CD4-positive, alpha-beta T cell treated with Interferon gamma for 1 hour (primary cell): ENCODE results near the gene ABCC4.

ENCODE experiments used
- DNase-seq: peaks from one replicate; pipeline ENCODE4 v3.0.0-alpha.2; 2020

Gene ABCC4

DNA sequence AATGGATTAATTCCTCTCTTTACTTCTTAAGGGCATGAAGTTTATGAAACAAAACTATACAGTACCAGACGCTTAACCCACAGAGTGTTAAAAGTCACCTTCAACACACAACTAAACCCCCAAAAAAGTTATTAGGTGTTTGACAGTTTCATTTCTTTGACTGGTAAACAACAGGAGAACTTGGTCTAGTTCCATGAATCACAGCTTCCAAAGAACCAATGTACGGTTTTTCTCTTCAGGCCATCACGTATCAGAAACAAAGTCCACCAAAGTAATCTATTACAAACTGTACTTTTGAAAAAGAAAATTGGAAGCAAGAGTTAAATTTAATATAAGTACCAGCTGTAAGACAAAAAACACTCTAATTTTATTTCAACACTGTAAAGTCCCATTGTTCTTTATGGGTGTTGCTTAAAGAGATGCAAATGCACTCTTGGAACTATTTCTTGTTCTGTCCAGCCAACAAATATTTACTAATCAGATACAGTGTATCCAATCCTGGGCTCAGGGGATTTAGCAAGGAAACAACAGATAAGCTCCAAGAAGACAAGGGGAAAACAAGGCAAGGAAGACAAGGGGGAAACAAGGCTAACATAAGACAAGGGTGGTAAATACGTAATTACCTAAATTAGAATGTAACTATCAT, 149.2 kb downstream of the ABCC4 start:
- no peak for DNase-seq

GRCh38 chr13:95150555-95150954, 150.7 kb downstream of the ABCC4 start:
- no peak for DNase-seq

GRCh38 chr13:95146486-95146885, 154.8 kb downstream of the ABCC4 start:
- DNase-seq = no peak

- DNase-seq = no peak
Measured at GRCh38 chr13:95145587-95145986, 155.7 kb downstream of the ABCC4 start.

DNA sequence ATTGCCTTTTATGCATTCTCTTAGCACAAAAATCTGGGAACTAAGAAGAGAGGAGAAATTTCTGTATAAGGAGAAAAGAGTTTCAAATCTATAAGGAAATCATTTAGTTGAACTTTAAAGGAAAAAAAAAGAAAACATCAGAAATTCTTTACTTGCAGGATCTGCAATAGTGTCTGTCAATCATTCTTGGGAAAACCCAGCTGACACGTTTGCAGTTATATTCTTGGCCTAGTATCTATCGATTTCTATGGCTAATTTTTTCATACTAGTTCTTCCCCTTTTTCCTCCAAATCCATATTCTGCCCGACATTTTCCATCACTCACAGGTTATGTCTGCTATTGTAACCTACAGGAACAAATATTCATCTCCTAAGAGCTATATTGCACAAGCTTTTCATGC, 160.7 kb downstream of the ABCC4 start:
- no peak for DNase-seq

GRCh38 chr13:95138876-95139585, 162.2 kb downstream of the ABCC4 start:
- no peak for DNase-seq

DNA sequence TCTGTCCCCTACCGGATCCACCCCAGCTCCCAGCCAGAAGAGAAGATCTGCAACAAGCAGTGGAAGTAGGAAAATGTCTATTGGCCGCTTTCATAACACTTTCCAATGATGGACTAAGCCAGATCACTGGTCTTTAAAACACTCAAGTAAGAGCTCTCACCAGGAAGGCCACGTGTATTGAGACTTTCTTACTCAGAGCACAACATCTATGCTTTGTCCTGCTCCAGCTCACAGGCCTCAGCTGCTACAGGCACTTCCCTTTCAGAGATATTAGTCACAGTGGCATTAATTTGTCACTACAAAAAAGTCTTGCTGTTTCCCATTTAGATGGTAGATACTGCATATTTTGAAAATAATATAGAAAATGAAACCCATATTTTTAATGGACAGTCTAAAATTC, 164.2 kb downstream of the ABCC4 start:
- DNase-seq = no peak

DNA sequence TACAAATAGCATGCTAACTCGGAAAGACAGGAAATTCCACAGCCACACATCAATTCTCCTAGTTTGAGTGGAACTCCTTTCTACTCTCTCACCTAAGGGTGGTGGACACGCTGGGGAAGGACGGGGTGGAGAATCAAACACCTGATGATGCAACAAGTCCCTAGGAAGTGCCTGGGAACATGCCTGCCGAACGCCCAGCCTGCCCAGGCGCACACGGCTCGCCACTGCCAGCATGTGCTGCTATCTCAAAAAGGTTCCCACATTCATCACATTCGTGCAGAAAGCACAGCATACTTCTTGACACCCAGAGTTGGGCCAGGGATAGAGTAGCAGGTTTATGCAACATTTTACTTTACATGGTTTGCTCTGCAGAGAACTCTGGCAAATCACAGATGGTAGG, 164.6 kb downstream of the ABCC4 start:
- DNase-seq = no peak

DNA sequence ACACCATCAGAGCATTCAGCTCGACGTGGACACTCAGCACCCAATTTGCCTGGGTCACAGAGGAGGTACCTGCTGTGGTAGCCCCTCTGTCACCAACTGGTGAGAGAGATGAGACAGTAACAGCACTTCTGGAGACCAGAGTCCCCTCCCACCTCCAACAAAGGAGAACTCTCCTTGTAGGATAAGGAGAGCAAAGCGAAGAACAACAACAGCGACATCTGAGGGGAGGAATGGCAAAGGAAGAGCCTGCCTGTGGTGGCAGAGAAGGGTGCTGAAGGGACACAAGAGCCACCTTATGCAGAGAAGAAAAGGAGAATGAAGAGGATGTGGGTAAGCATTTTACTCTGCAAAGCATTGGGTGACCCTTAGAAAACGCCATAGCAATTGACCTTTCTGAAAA, 167.8 kb downstream of the ABCC4 start:
- DNase-seq = no peak

DNA sequence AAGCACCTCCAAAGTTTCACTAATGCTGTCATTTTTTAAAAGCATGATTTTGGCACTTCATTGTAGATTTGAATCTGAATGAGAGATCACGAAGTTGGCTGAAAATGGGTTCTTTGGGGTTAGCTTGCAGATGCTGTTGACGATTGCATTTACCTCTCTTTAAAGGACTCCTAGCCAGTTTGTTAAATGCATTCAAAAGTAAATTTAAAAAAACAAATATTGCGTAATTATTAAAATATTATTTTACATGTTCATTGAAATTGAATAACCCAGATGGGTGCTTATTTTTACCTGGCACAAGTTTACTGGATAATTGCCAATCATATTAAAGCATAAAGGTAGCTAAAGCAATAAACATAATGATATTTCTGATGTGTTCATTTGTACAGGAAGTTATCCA, 172.2 kb downstream of the ABCC4 start:
- DNase-seq = no peak

GRCh38 chr13:95128045-95128643, 173.1 kb downstream of the ABCC4 start:
- no peak for DNase-seq

DNA sequence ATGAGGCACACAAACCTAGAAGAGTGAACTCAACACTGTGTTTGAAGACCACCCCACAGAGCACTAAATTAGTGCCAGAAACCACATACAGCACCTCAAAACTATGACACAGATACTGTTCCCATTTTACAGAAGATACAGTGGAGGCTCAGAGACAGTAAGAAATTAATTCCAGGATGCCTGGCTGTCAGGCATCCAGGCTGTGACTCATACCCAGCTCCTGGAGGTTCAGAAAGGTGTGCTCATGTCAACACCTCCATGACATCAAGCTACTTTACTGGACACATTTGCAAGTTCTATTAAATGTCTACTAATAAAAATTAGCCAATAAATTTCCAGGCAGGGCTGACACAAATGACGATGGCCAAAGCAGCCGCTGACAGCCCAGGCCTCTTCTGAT, 176.3 kb downstream of the ABCC4 start:
- no peak for DNase-seq

DNA sequence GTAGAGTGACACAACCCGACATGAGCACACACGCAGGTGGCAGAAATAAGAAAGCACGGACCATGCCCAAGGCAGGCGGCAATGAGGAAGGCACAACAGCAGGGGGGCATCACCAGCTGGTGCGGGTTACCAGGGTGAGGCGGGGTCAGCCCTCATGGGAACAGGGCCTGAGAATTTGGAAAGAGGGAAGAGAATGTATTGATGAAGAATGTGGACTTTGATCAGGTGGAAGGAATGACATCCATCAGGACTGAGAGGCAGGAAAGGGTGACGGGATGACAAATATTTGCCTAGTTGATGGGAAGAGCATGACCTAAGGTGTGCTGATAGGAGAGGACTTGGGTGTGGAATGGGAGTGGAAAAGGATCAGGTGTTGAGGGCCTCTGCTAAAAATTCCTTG, 177.5 kb downstream of the ABCC4 start:
- DNase-seq = no peak

DNA sequence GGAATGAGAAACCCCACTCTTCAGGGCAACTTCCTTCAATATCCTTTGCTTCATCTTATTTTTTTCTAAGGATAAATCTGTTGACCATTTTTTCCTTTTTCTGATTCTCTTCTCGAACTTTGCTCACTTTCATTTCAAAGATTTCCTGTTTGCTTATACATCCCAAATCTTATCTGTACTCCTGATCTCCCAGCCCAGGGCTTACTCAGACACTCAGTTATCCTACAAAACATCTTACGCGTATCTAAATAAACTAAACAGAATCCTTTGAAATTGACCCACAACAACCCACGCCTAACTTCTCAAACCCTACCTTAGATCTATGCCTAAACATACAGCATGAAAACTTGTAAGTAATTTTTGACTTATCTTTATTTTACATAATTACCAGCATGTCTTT, 179.2 kb downstream of the ABCC4 start:
- no peak for DNase-seq

- no peak for DNase-seq
Measured at GRCh38 chr13:95121516-95121915, 179.7 kb downstream of the ABCC4 start.

DNA sequence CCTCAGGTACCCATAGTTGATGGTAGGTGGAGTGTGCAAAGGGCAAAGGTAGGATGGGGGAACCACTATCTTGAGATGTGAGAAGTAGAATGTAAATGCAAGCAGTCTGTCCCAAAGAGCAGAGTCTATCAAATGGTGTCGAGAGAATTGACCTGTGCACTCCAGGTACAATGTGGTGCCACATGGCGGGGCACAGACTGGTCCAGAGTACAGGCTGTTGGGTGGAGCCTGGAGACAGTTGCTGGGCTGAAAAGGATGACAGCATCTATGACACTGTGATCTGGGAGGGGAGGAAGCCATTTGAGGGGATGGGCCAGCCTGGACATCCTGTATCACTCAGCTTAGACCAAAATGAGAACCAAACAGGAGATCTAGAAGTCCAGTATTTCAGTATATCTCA, 180.6 kb downstream of the ABCC4 start:
- DNase-seq = no peak

GRCh38 chr13:95118541-95119324, 182.5 kb downstream of the ABCC4 start:
- DNase-seq = no peak

DNA sequence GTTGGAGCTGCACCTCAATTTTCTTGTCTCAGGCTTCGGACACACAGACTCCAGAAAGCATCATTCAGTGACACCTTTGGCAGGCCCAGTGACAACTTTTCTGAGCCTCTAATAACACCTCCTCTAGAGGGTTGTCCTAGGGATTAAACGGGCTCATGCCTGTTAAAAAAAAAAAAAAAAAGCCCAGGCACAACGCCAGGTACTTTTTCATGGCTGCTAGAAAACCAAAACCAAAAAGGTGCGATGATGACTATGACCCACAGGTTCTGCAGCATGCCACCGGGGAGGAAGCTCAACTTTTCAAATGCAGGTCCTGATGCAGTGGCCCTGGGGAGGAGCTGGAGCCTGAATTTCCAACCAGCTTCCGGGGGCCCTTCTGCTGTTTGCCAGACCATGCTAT, 184.2 kb downstream of the ABCC4 start:
- DNase-seq = no peak

DNA sequence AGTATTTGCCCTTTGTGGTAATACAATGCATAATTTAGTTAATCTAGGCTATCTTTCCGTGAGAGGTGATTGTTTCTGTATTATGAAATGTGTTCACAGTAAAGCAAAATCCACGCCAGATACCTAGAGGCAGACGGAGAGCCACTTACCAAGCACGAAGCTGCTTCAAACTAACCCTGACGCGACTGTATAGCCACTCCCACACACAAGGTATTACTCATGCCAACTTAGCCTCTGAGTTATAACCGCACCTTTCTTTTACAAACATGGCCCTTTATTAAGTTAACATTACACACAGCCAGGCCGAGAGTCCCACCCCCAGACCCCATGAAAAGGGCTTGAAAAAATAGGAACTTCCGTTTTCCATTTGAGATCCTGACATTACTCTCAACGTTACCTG, 185.7 kb downstream of the ABCC4 start:
- no peak for DNase-seq

GRCh38 chr13:95113601-95114000, 187.7 kb downstream of the ABCC4 start:
- DNase-seq = no peak

GRCh38 chr13:95112883-95113282, 188.4 kb downstream of the ABCC4 start:
- DNase-seq = no peak

- DNase-seq = no peak
Measured at GRCh38 chr13:95111608-95112007, 189.6 kb downstream of the ABCC4 start.

DNA sequence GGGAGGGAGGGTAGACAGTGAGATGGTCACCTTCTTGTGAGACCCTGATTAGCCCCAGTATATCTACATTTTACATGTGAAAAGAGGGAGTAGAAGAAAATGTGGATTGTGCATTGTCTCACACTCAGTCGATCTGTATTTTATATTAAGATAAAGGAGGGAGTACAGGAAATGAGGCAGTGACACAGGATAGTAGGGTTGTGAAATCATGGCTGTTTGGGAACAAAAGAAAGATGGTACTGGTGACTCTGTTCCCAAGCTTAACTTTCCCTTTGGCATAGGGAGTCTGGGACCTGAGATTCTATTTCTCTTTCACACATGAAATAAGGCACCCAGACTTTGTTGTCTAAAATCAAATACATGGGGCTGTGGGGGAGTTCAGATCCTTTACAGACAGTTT, 194.7 kb downstream of the ABCC4 start:
- DNase-seq = no peak
